HG02763 (cell line): ENCODE measurements around the gene ZDHHC17.

Source experiments
- ATAC-seq: cut with Tn5 transposase; IDR thresholded peaks from one replicate; pipeline ENCODE4 v1.9.1; 2021; ENCODE audit warnings: mild to moderate bottlenecking, moderate library complexity; ENCODE audit not compliant: unreplicated experiment

ZDHHC17 gene

GRCh38 chr12:76811976-76812375, 48.1 kb downstream of the ZDHHC17 start:
- no peak for ATAC-seq

- no peak for ATAC-seq
These were observed 49.4 kb downstream of the ZDHHC17 start for GRCh38 chr12:76813265-76813664.

- no peak for ATAC-seq
These were observed 50.1 kb downstream of the ZDHHC17 start for GRCh38 chr12:76813972-76814371.

- ATAC-seq, result no peak
These were observed 57.1 kb downstream of the ZDHHC17 start for GRCh38 chr12:76820888-76821482.

GRCh38 chr12:76830436-76830835, 66.5 kb downstream of the ZDHHC17 start:
- no peak for ATAC-seq

GRCh38 chr12:76836633-76837032, 72.7 kb downstream of the ZDHHC17 start:
- ATAC-seq, result no peak

- ATAC-seq, result no peak
These were observed 83.3 kb downstream of the ZDHHC17 start for GRCh38 chr12:76847260-76847659.

- ATAC-seq, result no peak
These were observed 84.2 kb downstream of the ZDHHC17 start for GRCh38 chr12:76848132-76848531.

GRCh38 chr12:76852106-76852505, 88.2 kb downstream of the ZDHHC17 start:
- ATAC-seq, result no peak

GRCh38 chr12:76855271-76855670, 91.4 kb downstream of the ZDHHC17 start:
- no peak for ATAC-seq

- no peak for ATAC-seq
These were observed 92.2 kb downstream of the ZDHHC17 start for GRCh38 chr12:76856018-76856644.

GRCh38 chr12:76859611-76860010, 95.7 kb downstream of the ZDHHC17 start:
- ATAC-seq, result no peak

- ATAC-seq, result no peak
These were observed 96.3 kb downstream of the ZDHHC17 start for GRCh38 chr12:76860256-76860655.

- ATAC-seq, result no peak
These were observed 99.2 kb downstream of the ZDHHC17 start for GRCh38 chr12:76863005-76863670.

- no peak for ATAC-seq
These were observed 99.9 kb downstream of the ZDHHC17 start for GRCh38 chr12:76863837-76864236.

- peak; percentile 75 for ATAC-seq
These were observed 101.0 kb downstream of the ZDHHC17 start for GRCh38 chr12:76864791-76865400.

- ATAC-seq, result no peak
These were observed 102.2 kb downstream of the ZDHHC17 start for GRCh38 chr12:76866151-76866567.

- ATAC-seq, result peak; percentile 38
These were observed 102.8 kb downstream of the ZDHHC17 start for GRCh38 chr12:76866726-76867125.

GRCh38 chr12:76871082-76871481, 107.2 kb downstream of the ZDHHC17 start:
- ATAC-seq, result no peak

GRCh38 chr12:76871742-76872141, 107.8 kb downstream of the ZDHHC17 start:
- ATAC-seq, result no peak

GRCh38 chr12:76872415-76872814, 108.5 kb downstream of the ZDHHC17 start:
- no peak for ATAC-seq

- ATAC-seq, result no peak
These were observed 110.1 kb downstream of the ZDHHC17 start for GRCh38 chr12:76874027-76874426.
